GM21737 (cell line): ENCODE results near the gene UNC13B.
"Not testable (repeated sequence)": the region's sequence is repeated elsewhere in the genome, so short reads cannot be mapped to it uniquely, and the experiment has no call there.

ENCODE experiments used
- ATAC-seq: cut with Tn5 transposase; IDR thresholded peaks from one replicate; pipeline ENCODE4 v1.9.1; 2021; ENCODE audit warnings: mild to moderate bottlenecking, moderate library complexity; ENCODE audit not compliant: unreplicated experiment

Gene UNC13B

GRCh38 chr9:35161713-35162604, at the start of gene UNC13B:
Gene UNC13B, plus strand, starts transcription at chr9:35162009. Its CDS starts 275 bp downstream, at chr9:35162284.
- ATAC-seq: no peak

DNA sequence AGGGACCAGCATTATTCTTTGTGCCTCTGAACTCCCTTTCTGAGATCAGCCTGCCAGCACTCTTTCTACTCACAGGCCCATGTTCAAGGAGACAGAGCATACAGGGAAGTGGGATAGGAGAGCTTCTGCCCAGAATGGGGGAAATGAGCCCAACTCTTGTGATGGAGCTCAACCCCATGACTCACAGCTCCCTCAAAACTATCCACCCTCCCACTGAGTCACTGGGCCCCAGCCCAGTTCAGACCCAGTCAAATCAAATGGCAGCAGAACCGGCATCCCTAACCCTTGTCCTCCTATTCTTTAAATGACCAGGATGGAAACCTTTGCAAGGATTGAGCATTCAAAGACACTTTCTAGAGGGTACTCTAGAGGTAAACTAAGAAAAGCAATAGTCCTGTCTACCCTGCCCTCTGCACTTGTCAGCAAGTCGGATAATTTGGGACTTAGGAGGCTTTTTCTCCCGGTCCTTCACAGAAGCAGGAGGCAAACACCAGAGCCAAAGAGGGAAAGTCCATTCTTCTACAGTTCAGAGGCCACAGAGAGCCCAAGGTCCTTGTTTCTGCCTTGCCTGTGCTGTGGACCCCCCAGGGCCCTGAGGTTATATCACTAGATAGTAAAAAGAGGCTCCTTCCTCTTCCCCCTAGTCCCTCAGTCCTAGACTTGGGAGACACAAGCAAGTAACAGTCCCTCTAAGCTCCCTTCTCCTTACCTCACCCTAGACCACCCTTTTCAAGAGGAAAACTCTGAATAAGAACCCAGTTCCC, 49.4 kb upstream of the UNC13B start:
- no peak for ATAC-seq

DNA sequence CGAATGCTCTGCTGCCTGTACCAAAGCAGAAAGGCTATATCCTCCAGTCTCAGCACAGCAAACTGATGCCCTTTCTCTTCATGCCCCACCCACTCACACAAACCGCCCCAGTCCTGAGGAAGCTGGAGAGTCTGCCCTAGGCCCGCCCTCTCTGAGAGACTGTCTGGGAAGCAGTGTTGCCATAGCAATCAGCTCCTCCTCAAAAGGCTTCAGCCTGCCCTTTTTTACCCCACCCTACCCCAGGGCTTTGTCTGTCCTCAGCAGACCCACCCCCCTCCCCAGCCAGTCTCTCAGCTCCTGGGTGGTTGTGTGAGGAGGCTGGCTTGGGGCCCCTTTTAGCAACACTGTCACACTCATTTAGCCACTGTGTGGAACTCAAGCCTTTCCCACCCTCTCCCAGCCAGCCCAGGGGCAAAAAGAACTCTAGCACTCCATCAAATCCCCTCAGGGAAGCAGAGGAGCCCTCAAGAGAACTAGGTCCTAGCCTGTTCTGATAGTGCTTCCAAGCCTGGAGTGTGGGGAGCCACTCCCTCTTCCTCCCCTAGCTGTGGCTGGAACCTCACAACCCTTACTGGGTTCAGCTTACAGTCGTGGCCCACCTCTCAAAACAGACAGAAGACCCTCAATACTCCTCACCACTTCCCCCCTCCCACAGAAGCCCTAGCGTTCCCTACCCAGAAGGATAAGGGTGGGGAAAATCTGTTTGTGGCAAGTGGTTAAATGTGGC, 47.5 kb upstream of the UNC13B start:
- peak; percentile 17 for ATAC-seq

DNA sequence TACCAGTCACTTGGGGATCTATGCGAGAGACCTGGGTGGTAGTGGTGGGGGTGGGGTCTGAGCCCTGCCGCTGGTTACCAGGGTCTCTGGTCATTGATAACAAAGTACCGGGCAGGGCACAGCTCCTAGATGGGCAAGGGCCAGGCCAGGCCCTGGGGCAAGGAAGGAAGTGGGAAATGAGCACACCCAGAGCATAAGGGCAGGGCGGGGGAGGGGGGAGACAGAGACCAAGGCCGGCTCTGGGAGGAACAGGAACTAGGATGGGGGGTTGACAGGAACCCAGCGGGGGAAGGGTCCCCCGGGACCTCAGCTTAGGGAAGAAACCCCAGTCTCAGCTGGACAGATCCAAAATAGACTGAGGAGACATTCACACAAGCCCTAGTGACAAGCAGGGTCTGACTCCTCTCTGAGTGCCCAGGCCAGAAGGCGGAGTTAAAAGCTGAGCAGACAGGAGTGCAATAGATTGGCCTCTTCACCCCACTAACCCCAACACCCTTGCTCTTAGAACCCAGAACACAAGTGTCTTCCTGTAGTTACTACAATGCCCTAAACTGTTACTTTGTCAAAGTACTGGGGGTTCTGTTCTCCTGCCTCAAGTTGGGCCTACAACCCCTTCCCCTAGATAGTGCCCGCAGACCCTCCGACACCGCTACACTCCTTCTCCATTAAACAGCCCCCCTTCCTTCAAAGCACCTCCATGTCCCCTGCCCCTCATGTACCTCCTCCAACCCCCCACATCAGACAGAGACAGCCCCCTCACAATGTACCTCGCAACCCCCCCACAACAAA, 46.8 kb upstream of the UNC13B start:
- ATAC-seq: no peak

- ATAC-seq: peak; percentile 52
Measured at GRCh38 chr9:35115680-35116538, 45.9 kb upstream of the UNC13B start, which contains the start of gene ATOSB. Gene ATOSB, minus strand, starts transcription at chr9:35115862. Its CDS starts 7,588 bp downstream, at chr9:35108274.

GRCh38 chr9:35116539-35116897, 45.3 kb upstream of the UNC13B start:
- no peak for ATAC-seq

DNA sequence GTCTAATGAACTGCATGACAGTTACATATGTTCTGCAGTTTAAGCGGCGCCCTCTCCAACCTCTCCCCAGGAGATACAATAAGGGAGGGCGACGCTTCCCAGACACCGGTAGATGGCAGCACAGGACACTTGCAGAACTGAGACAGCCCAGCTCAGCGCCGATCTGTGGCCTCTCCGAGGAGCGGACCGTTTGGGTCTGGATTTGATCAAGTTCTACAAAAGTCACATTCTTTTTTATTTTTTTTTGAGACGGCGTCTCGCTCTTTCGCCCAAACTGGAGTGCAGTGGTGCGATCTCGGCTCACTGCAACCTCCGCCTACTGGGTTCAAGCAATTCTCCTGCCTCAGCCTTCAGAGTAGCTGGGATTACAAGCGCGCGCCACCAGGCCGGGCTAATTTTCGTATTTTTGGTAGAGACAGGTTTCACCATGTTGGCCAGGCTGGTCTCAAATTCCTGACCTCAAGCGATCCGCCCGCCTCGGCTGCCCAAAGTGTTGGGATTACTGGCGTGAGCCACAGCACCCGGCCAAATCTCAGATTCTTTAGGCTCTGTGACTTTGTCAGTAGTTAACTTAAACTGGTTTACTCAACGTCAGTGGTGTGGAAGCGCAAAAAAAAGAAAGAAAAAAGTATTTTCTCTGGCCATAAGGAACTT, 44.8 kb upstream of the UNC13B start:
- ATAC-seq: peak; percentile 40

- no peak for ATAC-seq
Measured at GRCh38 chr9:35134920-35135319, 26.9 kb upstream of the UNC13B start.

GRCh38 chr9:35135988-35136387, 25.8 kb upstream of the UNC13B start:
- ATAC-seq: no peak

DNA sequence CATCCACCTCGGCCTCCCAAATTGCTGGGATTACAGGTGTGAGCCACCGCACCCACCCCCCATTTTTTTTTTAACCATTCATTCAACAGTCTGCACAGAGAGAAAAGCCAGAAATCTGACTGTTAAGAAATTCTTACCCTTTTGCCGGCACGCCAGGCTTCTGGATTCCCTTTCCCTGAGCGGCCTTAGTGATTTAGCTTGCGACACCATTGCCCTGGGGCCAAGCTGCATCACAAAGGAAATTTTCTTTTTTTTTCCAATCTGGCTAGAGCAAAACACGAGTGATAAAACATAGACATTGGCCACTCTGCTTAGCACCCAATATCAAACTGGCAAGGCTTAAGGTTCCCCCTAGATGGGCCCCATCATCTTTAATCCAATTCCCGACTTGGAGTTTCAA, 24.9 kb upstream of the UNC13B start:
- no peak for ATAC-seq

- ATAC-seq: no peak
Measured at GRCh38 chr9:35140093-35140492, 21.7 kb upstream of the UNC13B start.

DNA sequence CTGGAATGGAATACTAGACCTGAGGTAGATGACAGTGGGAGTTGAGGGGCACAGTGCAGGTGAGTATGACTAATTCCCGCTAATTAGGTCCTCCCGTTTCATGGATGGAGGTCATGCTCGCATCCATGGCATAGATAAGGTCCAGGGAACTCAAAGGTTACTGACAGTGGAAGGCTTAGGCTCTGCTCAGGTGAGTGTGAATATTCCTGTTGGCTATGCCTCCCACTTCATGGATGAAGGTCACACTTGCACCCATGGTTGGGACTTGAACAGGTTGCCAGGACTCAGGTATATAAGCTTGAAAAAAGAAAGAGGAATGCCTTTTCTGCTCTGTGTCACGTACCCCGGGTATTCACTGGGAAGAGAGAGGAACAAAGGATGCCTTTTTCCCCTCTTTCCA, 19.8 kb upstream of the UNC13B start:
- no peak for ATAC-seq

DNA sequence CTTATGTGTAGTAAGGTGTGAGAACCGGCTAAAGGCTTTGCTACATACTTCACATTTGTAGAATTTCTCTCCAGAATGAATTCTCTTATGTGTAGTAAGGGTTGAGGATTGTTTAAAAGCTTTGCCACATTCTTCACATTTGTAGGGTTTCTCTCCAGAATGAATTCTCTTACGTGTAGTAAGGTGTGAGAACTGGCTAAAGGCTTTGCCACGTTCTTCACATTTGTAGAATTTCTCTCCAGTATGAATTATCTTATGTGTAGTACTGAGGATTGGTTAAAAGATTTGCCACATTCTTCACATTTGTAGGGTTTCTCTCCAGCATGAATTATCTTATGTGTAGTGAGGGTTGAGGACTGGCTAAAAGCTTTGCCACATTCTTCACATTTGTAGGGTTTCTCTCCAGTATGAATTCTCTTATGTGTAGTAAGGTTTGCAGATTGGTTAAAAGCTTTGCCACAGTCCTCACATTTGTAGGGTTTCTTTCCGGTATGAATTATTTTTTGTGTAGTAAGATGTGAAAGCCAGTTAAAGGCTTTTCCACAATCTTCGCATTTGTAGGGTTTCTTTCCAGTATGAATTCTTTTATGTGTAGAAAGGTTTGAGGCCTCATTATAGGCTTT, 13.8 kb upstream of the UNC13B start:
- ATAC-seq: not testable (repeated sequence)

GRCh38 chr9:35152926-35153325, 8.9 kb upstream of the UNC13B start:
- no peak for ATAC-seq

GRCh38 chr9:35156781-35157180, 5.0 kb upstream of the UNC13B start:
- no peak for ATAC-seq

GRCh38 chr9:35157836-35158235, 4.0 kb upstream of the UNC13B start:
- not testable (repeated sequence) for ATAC-seq

- no peak for ATAC-seq
Measured at GRCh38 chr9:35158501-35159280, 3.1 kb upstream of the UNC13B start.
